GM23338 (cell line): ENCODE results near the gene SH2D5. TPM values are rescaled to one million over a fixed set of nuclear protein-coding genes. Genes with fewer than 3 reads are reported as not detected.

ENCODE experiments used
- ATAC-seq: fragments of 200-7000 bp; cut with Tn5 transposase; 3 replicates; pipeline ENCODE4 v1.9.1; 2020
- DNase-seq: peaks from one replicate; pipeline ENCODE4 v3.0.0-alpha.2; 2015; ENCODE audit warnings: low spot score
- H2AFZ ChIP-seq: fragments of 200-600 bp; sonication (generic); 2 replicates; pipeline ENCODE4 v1.8.0; 2016; ENCODE audit warnings: antibody characterized with exemption, mild to moderate bottlenecking, moderate library complexity
- H3F3A ChIP-seq: fragments of 200-600 bp; sonication (generic); replicated peaks from 2 replicates; pipeline ENCODE4 v1.8.0; 2017; ENCODE audit warnings: antibody characterized with exemption, mixed run types, low read depth
- H3K27ac ChIP-seq: fragments of 200-600 bp; sonication (generic); 2 replicates; pipeline ENCODE4 v1.6.1; 2016; ENCODE audit warnings: low read depth
- H3K27me3 ChIP-seq: fragments of 200-600 bp; sonication (generic); 2 replicates; pipeline ENCODE4 v1.8.0; 2016; ENCODE audit warnings: mild to moderate bottlenecking, mixed run types, moderate library complexity; ENCODE audit not compliant: insufficient read depth
- H3K36me3 ChIP-seq: fragments of 200-600 bp; sonication (generic); 2 replicates; pipeline ENCODE4 v1.8.0; 2016; ENCODE audit warnings: mild to moderate bottlenecking; ENCODE audit not compliant: insufficient read depth
- H3K4me1 ChIP-seq: fragments of 200-600 bp; sonication (generic); 2 replicates; pipeline ENCODE4 v1.8.0; 2016; ENCODE audit warnings: mild to moderate bottlenecking, moderate library complexity; ENCODE audit not compliant: insufficient read depth
- H3K4me2 ChIP-seq: fragments of 200-600 bp; sonication (generic); 2 replicates; pipeline ENCODE4 v1.7.1; 2017; ENCODE audit warnings: mixed run types
- H3K4me3 ChIP-seq: fragments of 200-600 bp; sonication (generic); 2 replicates; pipeline ENCODE4 v1.6.1; 2016; ENCODE audit warnings: mixed run types
- H3K79me2 ChIP-seq: fragments of 200-600 bp; sonication (generic); replicated peaks from 2 replicates; pipeline ENCODE4 v1.8.0; 2017; ENCODE audit warnings: mild to moderate bottlenecking; ENCODE audit not compliant: insufficient read depth
- H3K9me2 ChIP-seq: fragments of 200-600 bp; sonication (generic); 2 replicates; pipeline ENCODE4 v1.8.0; 2017; ENCODE audit not compliant: insufficient read depth
- H4K20me1 ChIP-seq: fragments of 200-600 bp; sonication (generic); replicated peaks from 2 replicates; pipeline ENCODE4 v1.8.0; 2017; ENCODE audit warnings: mild to moderate bottlenecking; ENCODE audit not compliant: insufficient read depth
- H3K27ac Mint-ChIP-seq: 2 replicates; pipeline ENCODE4 v1.8.0; 2020; ENCODE audit warnings: inconsistent platforms, mild to moderate bottlenecking, moderate library complexity, mixed read lengths
- H3K27me3 Mint-ChIP-seq: 3 replicates; pipeline ENCODE4 v1.8.0; 2022; ENCODE audit warnings: low read depth, mild to moderate bottlenecking, moderate library complexity, mixed read lengths, inconsistent platforms; ENCODE audit not compliant: insufficient read depth, poor library complexity
- H3K36me3 Mint-ChIP-seq: 3 replicates; pipeline ENCODE4 v1.8.0; 2021; ENCODE audit warnings: low read depth, mild to moderate bottlenecking, inconsistent platforms, moderate library complexity, mixed read lengths
- H3K4me1 Mint-ChIP-seq: 3 replicates; pipeline ENCODE4 v1.8.0; 2020; ENCODE audit warnings: mild to moderate bottlenecking, inconsistent platforms, mixed read lengths
- H3K4me3 Mint-ChIP-seq: 3 replicates; pipeline ENCODE4 v1.8.0; 2021; ENCODE audit warnings: moderate library complexity, mild to moderate bottlenecking, inconsistent platforms, mixed read lengths
- H3K9me3 Mint-ChIP-seq: 3 replicates; pipeline ENCODE4 v1.8.0; 2020; ENCODE audit warnings: moderate library complexity, mild to moderate bottlenecking, inconsistent platforms, mixed read lengths
- CREB1 ChIP-seq: fragments of 250-450 bp; sonication (Bioruptor Pico); IDR thresholded peaks from 2 replicates; pipeline ENCODE4 v1.5.0; 2020; ENCODE audit warnings: low read depth, mild to moderate bottlenecking, moderate library complexity
- CTCF ChIP-seq, 2 experiments: fragments of 200-600 bp in 1 of 2; sonication (generic) in 1 of 2; conservative IDR thresholded peaks; 2 replicates each; pipeline versions ENCODE4 v1.5.1 to v1.6.1; 2016 to 2017; ENCODE audit warnings: antibody characterized with exemption in 2 of 2, low read depth in 2 of 2, mild to moderate bottlenecking in 2 of 2, moderate library complexity in 1 of 2
- ETS1 ChIP-seq: IDR thresholded peaks from 2 replicates; pipeline ENCODE4 v1.6.1; 2016; ENCODE audit warnings: antibody characterized with exemption
- EZH2 ChIP-seq: fragments of 200-600 bp; sonication (generic); IDR thresholded peaks from one replicate; pipeline ENCODE4 v1.8.0; 2017; ENCODE audit warnings: antibody characterized with exemption, mild to moderate bottlenecking, low read depth; ENCODE audit not compliant: unreplicated experiment
- EZH2phosphoT487 ChIP-seq: fragments of 200-600 bp; sonication (generic); IDR thresholded peaks from one replicate; pipeline ENCODE4 v1.8.1; 2018; ENCODE audit warnings: antibody characterized with exemption; ENCODE audit not compliant: unreplicated experiment
- JUNB ChIP-seq: IDR thresholded peaks from one replicate; pipeline ENCODE4 v1.6.1; 2016; ENCODE audit warnings: antibody characterized with exemption; ENCODE audit not compliant: unreplicated experiment
- NANOG ChIP-seq: IDR thresholded peaks from 2 replicates; pipeline ENCODE4 v1.6.1; 2016; ENCODE audit warnings: antibody characterized with exemption, borderline replicate concordance
- POLR2AphosphoS5 ChIP-seq: IDR thresholded peaks from 2 replicates; pipeline ENCODE4 v1.6.1; 2016; ENCODE audit warnings: antibody characterized with exemption, low read depth
- REST ChIP-seq: IDR thresholded peaks from one replicate; pipeline ENCODE4 v1.6.1; 2018; ENCODE audit warnings: antibody characterized with exemption; ENCODE audit not compliant: unreplicated experiment
- STAT1 ChIP-seq: IDR thresholded peaks from one replicate; pipeline ENCODE4 v1.6.1; 2016; ENCODE audit warnings: antibody characterized with exemption; ENCODE audit not compliant: unreplicated experiment
- ZNF114 ChIP-seq: fragments of 250-450 bp; sonication (Bioruptor Pico); IDR thresholded peaks from 2 replicates; pipeline ENCODE4 v1.5.0; 2020; ENCODE audit warnings: mild to moderate bottlenecking, moderate library complexity
- ZNF331 ChIP-seq: fragments of 250-450 bp; sonication (Bioruptor Pico); IDR thresholded peaks from 2 replicates; pipeline ENCODE4 v1.5.0; 2020; ENCODE audit warnings: low read depth, mild to moderate bottlenecking, moderate library complexity
- polyA plus RNA-seq: library from polyadenylated mRNA; unstranded; fragments of >200 nt; fragmentation: Nextera tagmentation; extraction: Ambion mirVana; gene quantifications from 2 replicates; pipeline ENCODE4 v1.2.1, GENCODE V29; 2016
- total RNA-seq: library from RNA; depleted of rRNA; stranded (reverse); fragments of >200 nt; shearing (Covaris generic); gene quantifications from 2 replicates; pipeline ENCODE4 v1.2.3, GENCODE V29; 2014

SH2D5 gene
- total and polyA plus RNA-seq, 2 experiments from 2014 or later, result 5.0 to 24.8 TPM

GRCh38 chr1:20701446-20701845 is 31.1 kb downstream of the SH2D5 start:
- Mint-ChIP-seq H3K36me3 (peaks cover 6% of the 10 kb centered on the region; the same call in 2 of the 3 replicates), H3K27ac (no peak overlapping the region), H3K4me3 (no peak overlapping the region), H3K4me1 (peaks cover 4% of the 10 kb centered on the region; the same call in 2 of the 3 replicates), H3K9me3 (peaks cover 2% of the 10 kb centered on the region; the same call in 1 of the 3 replicates), H3K27me3 (peaks cover 3% of the 10 kb centered on the region)
- Histone ChIP-seq H3K27me3 (no peaks in the 10 kb centered on the region), H3K36me3 (no peaks in the 10 kb centered on the region), H2AFZ (no peak overlapping the region), H4K20me1 (no peaks in the 10 kb centered on the region; the same call in 1 of the 2 replicates), H3K79me2 (no peaks in the 10 kb centered on the region), H3K9me2 (no peaks in the 10 kb centered on the region), H3K4me1 (peaks cover 6% of the 10 kb centered on the region; the same call in 1 of the 2 replicates), H3K4me2 (no peak overlapping the region), H3K27ac (no peak overlapping the region), H3K4me3 (no peak overlapping the region), H3F3A (0 out of 2 replicates have a peak, but pooled peaks cover 2% of the 10 kb centered on the region)
- TF ChIP-seq JUNB, result no peak
- no peak for TF ChIP-seq EZH2
- TF ChIP-seq ZNF331 (CRISPR knock-in tag), result no peak
- TF ChIP-seq REST, result no peak
- no peak for TF ChIP-seq STAT1
- no peak for TF ChIP-seq NANOG
- DNase-seq, result no peak
- ATAC-seq, result no peak

- Mint-ChIP-seq H3K4me1 (peaks cover 10% of the 10 kb centered on the region), H3K36me3 (peaks cover 6% of the 10 kb centered on the region; the same call in 2 of the 3 replicates), H3K4me3 (no peak overlapping the region), H3K27me3 (peaks cover 5% of the 10 kb centered on the region), H3K27ac (no peak overlapping the region), H3K9me3 (peaks cover 2% of the 10 kb centered on the region)
- no peak overlapping the region for H2AFZ ChIP-seq
- no peak overlapping the region for H3K27ac ChIP-seq
- H3F3A ChIP-seq, result 0 out of 2 replicates have a peak, but pooled peaks cover 2% of the 10 kb centered on the region
- H3K79me2 ChIP-seq, result no peaks in the 10 kb centered on the region
- DNase-seq, result no peak
- no peak for ATAC-seq
- no peak overlapping the region for H3K4me2 ChIP-seq
- H3K4me1 ChIP-seq, result peaks cover 10% of the 10 kb centered on the region; the same call in 1 of the 2 replicates
- H3K36me3 ChIP-seq, result no peaks in the 10 kb centered on the region
- H4K20me1 ChIP-seq, result no peaks in the 10 kb centered on the region; the same call in 1 of the 2 replicates
- H3K4me3 ChIP-seq, result no peak overlapping the region
- H3K9me2 ChIP-seq, result no peaks in the 10 kb centered on the region
- no peaks in the 10 kb centered on the region for H3K27me3 ChIP-seq
- no peak for TF ChIP-seq ZNF331 (CRISPR knock-in tag)
- TF ChIP-seq CREB1 (CRISPR knock-in tag), result no peak
- TF ChIP-seq REST, result no peak
- TF ChIP-seq JUNB, result no peak
- TF ChIP-seq STAT1, result no peak
- TF ChIP-seq EZH2phosphoT487, result no peak
- TF ChIP-seq ZNF114 (CRISPR knock-in tag), result no peak
- TF ChIP-seq CTCF (conservative IDR thresholded peaks at IDR 0.05; ENCODE audit: low read depth in 2 of 2), result no peak
- no peak for TF ChIP-seq NANOG
- no peak for TF ChIP-seq EZH2
- TF ChIP-seq POLR2AphosphoS5, result no peak
- TF ChIP-seq ETS1, result no peak
Observed at GRCh38 chr1:20700636-20701215, 31.8 kb downstream of the SH2D5 start.
